ENCODE data around the gene RAPGEF2.
"Not testable (repeated sequence)": the region's sequence is repeated elsewhere in the genome, so short reads cannot be mapped to it uniquely, and the experiment has no call there.

Gene RAPGEF2

DNA sequence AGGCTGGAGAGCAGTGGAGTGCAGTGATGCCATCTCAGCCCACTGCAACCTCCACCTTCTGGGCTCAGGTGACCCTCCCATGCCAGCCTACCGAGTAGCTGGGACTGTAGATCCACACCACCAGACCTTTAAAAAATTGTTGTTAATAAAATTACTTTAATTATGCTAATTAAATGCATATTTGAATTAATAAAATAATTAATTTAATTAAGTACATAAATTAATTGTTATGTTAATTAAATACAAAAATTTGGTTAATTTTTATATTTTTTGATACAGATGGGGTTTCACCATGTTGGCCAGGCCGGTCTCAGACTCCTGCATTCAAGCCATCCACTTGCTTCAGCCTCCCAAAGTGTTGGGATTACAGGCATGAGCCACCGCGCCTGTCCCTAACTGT is 12.6 kb upstream of the RAPGEF2 start:
- Histone ChIP-seq H4K8ac (ENCODE audit: low read length) (no peak overlapping the region), H3K14ac (ENCODE audit: low read length in 2 of 2) (no peak overlapping the region), H2BK5ac (ENCODE audit: low read depth, low read length, poor library complexity, severe bottlenecking) (no peak overlapping the region), H2AFZ (ENCODE audit: low read depth, low read length) (no peak overlapping the region), H2BK12ac (ENCODE audit: low read length in 2 of 2) (no peak overlapping the region), H3K9ac (ENCODE audit: low read length) (no peak overlapping the region), H3K4me3 (ENCODE audit: insufficient read depth in 1 of 2, low read depth in 1 of 2, low read length in 2 of 2) (no peak overlapping the region), H3K4ac (ENCODE audit: low read depth in 1 of 2, low read length in 2 of 2) (no peak overlapping the region), H2BK120ac (ENCODE audit: low read depth, low read length) (no peak overlapping the region), H4K91ac (ENCODE audit: low read length) (no peak overlapping the region), H3K4me1 (ENCODE audit: control insufficient read depth, insufficient read depth, low read depth, low read length) (no peaks in the 10 kb centered on the region), H3K9me3 (ENCODE audit: control insufficient read depth, low read length) (no peaks in the 10 kb centered on the region), H3K4me2 (ENCODE audit: low read length, poor library complexity, severe bottlenecking) (no peak overlapping the region), H3K23ac (ENCODE audit: low read length in 2 of 2) (no peak overlapping the region), H3K79me1 (replicated peaks; ENCODE audit: low read length, poor library complexity, severe bottlenecking) (no peaks in the 10 kb centered on the region), H3K36me3 (ENCODE audit: control insufficient read depth in 1 of 2, insufficient read depth in 2 of 2, low read depth in 1 of 2, low read length in 2 of 2) (no peaks in the 10 kb centered on the region), H3K18ac (ENCODE audit: low read depth in 1 of 2, low read length in 2 of 2) (no peak overlapping the region), H3K27ac (ENCODE audit: low read length, poor library complexity, severe bottlenecking) (no peak overlapping the region), H2BK15ac (ENCODE audit: low read depth, poor library complexity, severe bottlenecking) (no peak overlapping the region), H2AK5ac (ENCODE audit: low read length, severe bottlenecking) (no peak overlapping the region), H3K27me3 (ENCODE audit: control insufficient read depth in 1 of 2, insufficient read depth in 1 of 2, low read length in 2 of 2) (no peaks in the 10 kb centered on the region)
- DNase-seq: no peak
- WGBS: 89% methylated on average over 3 of the region's 4 CpGs

- not testable (repeated sequence) for H3K4me3 ChIP-seq (ENCODE audit: insufficient read depth in 1 of 2, low read depth in 1 of 2, low read length in 2 of 2); H2BK120ac ChIP-seq (ENCODE audit: low read depth, low read length); H2AFZ ChIP-seq (ENCODE audit: low read depth, low read length); H4K8ac ChIP-seq (ENCODE audit: low read length); H3K36me3 ChIP-seq (ENCODE audit: control insufficient read depth in 1 of 2, insufficient read depth in 2 of 2, low read depth in 1 of 2, low read length in 2 of 2); H2BK12ac ChIP-seq (ENCODE audit: low read length in 2 of 2); H3K9me3 ChIP-seq (ENCODE audit: control insufficient read depth, low read length); H4K91ac ChIP-seq (ENCODE audit: low read length); H3K18ac ChIP-seq (ENCODE audit: low read depth in 1 of 2, low read length in 2 of 2); H2AK5ac ChIP-seq (ENCODE audit: low read length, severe bottlenecking); H3K27me3 ChIP-seq (ENCODE audit: control insufficient read depth in 1 of 2, insufficient read depth in 1 of 2, low read length in 2 of 2); H3K23ac ChIP-seq (ENCODE audit: low read length in 2 of 2); H3K14ac ChIP-seq (ENCODE audit: low read length in 2 of 2); H3K9ac ChIP-seq (ENCODE audit: low read length); H3K4me1 ChIP-seq (ENCODE audit: control insufficient read depth, insufficient read depth, low read depth, low read length); H3K27ac ChIP-seq (ENCODE audit: low read length, poor library complexity, severe bottlenecking); DNase-seq; H3K4me2 ChIP-seq (ENCODE audit: low read length, poor library complexity, severe bottlenecking); H3K79me1 ChIP-seq (replicated peaks; ENCODE audit: low read length, poor library complexity, severe bottlenecking); H3K4ac ChIP-seq (ENCODE audit: low read depth in 1 of 2, low read length in 2 of 2); H2BK5ac ChIP-seq (ENCODE audit: low read depth, low read length, poor library complexity, severe bottlenecking); H2BK15ac ChIP-seq (ENCODE audit: low read depth, poor library complexity, severe bottlenecking)
- WGBS: 96% methylated on average over 3 of the region's 11 CpGs
These were observed 8.7 kb upstream of the RAPGEF2 start for GRCh38 chr4:159094156-159094555.

DNA sequence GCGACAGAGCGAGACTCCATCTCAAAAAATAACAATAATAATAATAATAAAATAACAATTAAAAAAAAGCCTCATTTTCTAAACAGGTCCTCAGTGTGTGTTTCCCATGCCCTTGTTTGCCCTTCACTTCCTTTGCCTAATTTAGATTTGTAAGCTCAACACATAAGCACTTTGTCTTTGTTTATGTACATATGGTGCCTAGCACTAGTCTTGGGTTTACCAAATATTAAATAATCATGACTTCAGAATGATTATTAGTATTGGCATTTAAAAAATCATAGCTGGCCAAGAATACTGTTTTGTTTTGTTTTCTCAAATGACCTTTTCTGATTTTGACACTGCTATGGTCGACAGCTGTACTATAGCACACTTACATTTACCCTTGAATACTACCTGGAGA is 6.4 kb upstream of the RAPGEF2 start:
- Histone ChIP-seq H3K4me2 (ENCODE audit: low read length, poor library complexity, severe bottlenecking) (no peak overlapping the region), H3K27me3 (ENCODE audit: control insufficient read depth in 1 of 2, insufficient read depth in 1 of 2, low read length in 2 of 2) (no peaks in the 10 kb centered on the region), H2AFZ (ENCODE audit: low read depth, low read length) (no peak overlapping the region), H4K8ac (ENCODE audit: low read length) (no peak overlapping the region), H4K91ac (ENCODE audit: low read length) (no peak overlapping the region), H3K14ac (ENCODE audit: low read length in 2 of 2) (no peak overlapping the region), H3K27ac (ENCODE audit: low read length, poor library complexity, severe bottlenecking) (no peak overlapping the region), H3K9me3 (ENCODE audit: control insufficient read depth, low read length) (no peaks in the 10 kb centered on the region), H2BK15ac (ENCODE audit: low read depth, poor library complexity, severe bottlenecking) (no peak overlapping the region), H2BK120ac (ENCODE audit: low read depth, low read length) (no peak overlapping the region), H3K18ac (ENCODE audit: low read depth in 1 of 2, low read length in 2 of 2) (no peak overlapping the region), H3K23ac (ENCODE audit: low read length in 2 of 2) (no peak overlapping the region), H2BK12ac (ENCODE audit: low read length in 2 of 2) (no peak overlapping the region), H3K4ac (ENCODE audit: low read depth in 1 of 2, low read length in 2 of 2) (no peak overlapping the region), H3K9ac (ENCODE audit: low read length) (no peak overlapping the region), H3K4me3 (ENCODE audit: insufficient read depth in 1 of 2, low read depth in 1 of 2, low read length in 2 of 2) (no peak overlapping the region), H3K79me1 (replicated peaks; ENCODE audit: low read length, poor library complexity, severe bottlenecking) (no peaks in the 10 kb centered on the region), H2BK5ac (ENCODE audit: low read depth, low read length, poor library complexity, severe bottlenecking) (no peak overlapping the region), H3K4me1 (ENCODE audit: control insufficient read depth, insufficient read depth, low read depth, low read length) (no peaks in the 10 kb centered on the region), H3K36me3 (ENCODE audit: control insufficient read depth in 1 of 2, insufficient read depth in 2 of 2, low read depth in 1 of 2, low read length in 2 of 2) (no peaks in the 10 kb centered on the region), H2AK5ac (ENCODE audit: low read length, severe bottlenecking) (no peak overlapping the region)
- DNase-seq: no peak
- 75% methylated on average over 1 of the region's 3 CpGs for WGBS

- no peaks in the 10 kb centered on the region for H3K9me3 ChIP-seq (ENCODE audit: control insufficient read depth, low read length)
- H3K79me1 ChIP-seq (replicated peaks; ENCODE audit: low read length, poor library complexity, severe bottlenecking): no peaks in the 10 kb centered on the region
- no peak overlapping the region for H3K4me3 ChIP-seq (ENCODE audit: insufficient read depth in 1 of 2, low read depth in 1 of 2, low read length in 2 of 2)
- no peak overlapping the region for H3K18ac ChIP-seq (ENCODE audit: low read depth in 1 of 2, low read length in 2 of 2)
- no peak overlapping the region for H2AK5ac ChIP-seq (ENCODE audit: low read length, severe bottlenecking)
- H2BK12ac ChIP-seq (ENCODE audit: low read length in 2 of 2): no peak overlapping the region
- no CpG with 5 or more reads among the region's 1 CpG for WGBS
- H3K4ac ChIP-seq (ENCODE audit: low read depth in 1 of 2, low read length in 2 of 2): no peak overlapping the region
- H3K9ac ChIP-seq (ENCODE audit: low read length): no peak overlapping the region
- no peak overlapping the region for H3K23ac ChIP-seq (ENCODE audit: low read length in 2 of 2)
- H3K27ac ChIP-seq (ENCODE audit: low read length, poor library complexity, severe bottlenecking): no peak overlapping the region
- DNase-seq: no peak
- H2AFZ ChIP-seq (ENCODE audit: low read depth, low read length): no peak overlapping the region
- H3K27me3 ChIP-seq (ENCODE audit: control insufficient read depth in 1 of 2, insufficient read depth in 1 of 2, low read length in 2 of 2): no peaks in the 10 kb centered on the region
- no peak overlapping the region for H4K91ac ChIP-seq (ENCODE audit: low read length)
- H2BK5ac ChIP-seq (ENCODE audit: low read depth, low read length, poor library complexity, severe bottlenecking): no peak overlapping the region
- H2BK15ac ChIP-seq (ENCODE audit: low read depth, poor library complexity, severe bottlenecking): no peak overlapping the region
- H3K14ac ChIP-seq (ENCODE audit: low read length in 2 of 2): no peak overlapping the region
- no peak overlapping the region for H2BK120ac ChIP-seq (ENCODE audit: low read depth, low read length)
- H3K4me2 ChIP-seq (ENCODE audit: low read length, poor library complexity, severe bottlenecking): no peak overlapping the region
- no peaks in the 10 kb centered on the region for H3K36me3 ChIP-seq (ENCODE audit: control insufficient read depth in 1 of 2, insufficient read depth in 2 of 2, low read depth in 1 of 2, low read length in 2 of 2)
- no peak overlapping the region for H4K8ac ChIP-seq (ENCODE audit: low read length)
- H3K4me1 ChIP-seq (ENCODE audit: control insufficient read depth, insufficient read depth, low read depth, low read length): peaks cover under 1% of the 10 kb centered on the region
These were observed 5.7 kb upstream of the RAPGEF2 start for GRCh38 chr4:159097144-159097543.

Data from mesenchymal stem cell (in vitro differentiated cells and primary cell).